Dermis lymphatic vessel endothelial cell (primary cell): ENCODE measurements around the gene GSTM3. TPM values are rescaled to one million over a fixed set of nuclear protein-coding genes. Genes with fewer than 3 reads are reported as not detected.

Source experiments
- total RNA-seq: library from RNA; depleted of rRNA; stranded (reverse); fragments of >200 nt; gene quantifications from 2 replicates; pipeline ENCODE4 v1.2.1, GENCODE V29; 2014

The GSTM3 gene
- total RNA-seq: 41.9 and 88.1 TPM in 2 replicates

DNA sequence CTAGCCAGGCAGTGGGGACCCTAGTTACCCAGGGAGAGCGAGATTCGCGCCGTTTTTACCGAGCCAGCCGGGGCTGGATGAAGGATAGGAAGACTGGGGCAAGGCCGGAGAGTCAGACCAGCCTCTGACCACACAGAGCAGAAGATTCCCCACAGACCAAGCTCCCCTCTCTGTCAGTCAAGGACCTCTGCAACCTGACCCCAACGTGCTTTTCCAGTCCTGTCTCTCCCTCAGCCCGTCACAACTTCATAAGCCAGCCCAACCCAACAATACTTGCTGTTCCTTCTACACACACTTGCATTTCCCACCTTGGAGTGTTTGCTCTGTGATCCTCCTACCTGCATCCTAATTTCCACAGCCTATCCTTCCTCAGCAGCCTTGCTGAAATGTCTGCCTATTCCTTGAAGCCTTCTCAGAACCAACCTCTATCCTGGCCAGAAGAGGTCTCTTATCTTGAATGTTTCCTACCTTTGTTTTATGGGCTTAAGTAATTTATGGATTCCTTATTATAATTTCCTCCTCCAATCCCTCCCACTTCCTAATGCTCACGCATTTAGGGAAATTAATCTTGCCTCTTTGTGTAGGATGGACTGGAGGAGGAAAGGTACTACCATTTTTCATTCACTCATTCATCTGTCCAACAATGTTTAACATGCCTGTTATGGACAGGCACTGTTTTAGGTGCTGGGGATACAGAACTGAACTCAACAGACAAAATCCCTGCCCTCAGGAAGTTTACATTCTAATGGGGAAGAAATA lies at the start of gene GSTM3:
GSTM3 (minus strand) TSS at position 424 of the 759 bp plus-strand sequence. CDS start 751 bp downstream, outside the sequence.

DNA sequence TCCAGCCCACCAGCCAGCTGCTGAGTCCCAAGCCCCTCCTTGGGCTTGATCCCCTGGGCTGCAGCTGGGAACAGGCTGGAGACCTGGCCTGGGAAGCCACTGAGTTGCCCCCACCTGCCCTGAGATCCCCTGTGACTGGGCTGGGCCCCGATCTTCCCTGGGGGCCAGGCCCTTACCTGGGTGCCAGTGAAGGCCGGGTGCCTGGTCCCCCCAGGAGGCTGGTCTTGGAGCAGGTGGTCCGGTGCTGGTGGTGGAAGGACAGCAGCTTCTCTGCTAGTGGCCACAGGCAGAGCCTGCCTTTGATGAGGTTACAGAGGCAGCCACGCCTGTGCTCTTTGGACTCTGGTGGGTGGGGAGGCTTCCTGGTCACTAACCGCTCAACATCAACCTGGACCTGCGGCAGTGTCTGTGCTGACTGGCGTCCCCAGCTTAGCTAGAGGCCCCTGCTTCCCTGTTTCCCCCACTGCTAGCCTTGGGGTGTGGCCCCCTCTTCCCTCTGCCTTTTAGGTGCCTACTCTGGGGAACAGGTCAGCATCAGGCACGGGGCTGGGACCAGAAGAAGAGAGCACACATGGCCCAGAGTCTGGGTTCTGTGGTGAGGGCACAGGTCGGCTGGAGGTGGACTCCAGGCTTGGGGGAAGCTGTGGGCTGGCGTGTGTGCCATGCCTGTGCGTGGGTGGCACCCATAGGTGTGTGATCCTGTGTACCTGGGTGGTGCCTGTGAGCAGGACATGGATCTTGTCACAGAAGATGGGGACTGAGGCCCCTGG lies 23.0 kb upstream of the GSTM3 start, which contains the start of gene EPS8L3:
EPS8L3 (minus strand) TSS at position 278 of the 770 bp plus-strand sequence. CDS start 2,174 bp downstream, outside the sequence.

DNA sequence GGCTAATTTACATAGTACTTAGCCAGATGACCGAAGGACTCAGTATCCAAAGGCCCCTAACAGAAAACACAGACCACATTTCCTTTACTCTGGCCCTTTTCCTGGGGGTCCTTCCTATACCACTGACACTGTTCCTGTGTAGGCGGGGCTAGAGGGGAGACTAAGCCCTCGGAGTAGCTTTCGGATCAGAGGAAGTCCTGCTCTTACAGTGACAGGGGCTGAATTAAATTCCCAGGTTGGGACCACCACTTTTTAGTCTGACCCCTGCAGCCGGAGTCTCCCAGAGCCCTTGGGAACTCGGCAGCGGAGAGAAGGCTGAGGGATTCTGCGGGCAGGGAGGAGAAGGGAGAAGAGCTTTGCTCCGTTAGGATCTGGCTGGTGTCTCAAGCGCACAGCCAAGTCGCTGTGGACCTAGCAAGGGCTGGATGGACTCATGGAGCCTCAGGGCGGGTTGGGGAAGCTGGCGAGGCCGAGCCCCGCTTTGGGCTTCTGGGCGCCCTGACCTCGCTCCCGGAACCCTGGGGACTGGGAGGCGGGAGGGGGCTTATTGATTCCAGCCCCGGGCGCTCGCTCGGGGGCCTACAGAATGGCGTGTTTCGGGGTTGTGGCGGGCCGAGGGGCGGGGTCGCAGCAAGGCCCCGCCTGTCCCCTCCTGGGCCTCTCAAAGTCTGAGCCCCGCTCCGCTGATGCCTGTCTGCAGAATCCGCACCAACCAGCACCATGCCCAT lies 29.1 kb downstream of the GSTM3 start, which contains the start of gene GSTM5:
GSTM5 (plus strand) TSS at position 659 of the 728 bp plus-strand sequence; CDS start at position 721, 62 bp downstream.

DNA sequence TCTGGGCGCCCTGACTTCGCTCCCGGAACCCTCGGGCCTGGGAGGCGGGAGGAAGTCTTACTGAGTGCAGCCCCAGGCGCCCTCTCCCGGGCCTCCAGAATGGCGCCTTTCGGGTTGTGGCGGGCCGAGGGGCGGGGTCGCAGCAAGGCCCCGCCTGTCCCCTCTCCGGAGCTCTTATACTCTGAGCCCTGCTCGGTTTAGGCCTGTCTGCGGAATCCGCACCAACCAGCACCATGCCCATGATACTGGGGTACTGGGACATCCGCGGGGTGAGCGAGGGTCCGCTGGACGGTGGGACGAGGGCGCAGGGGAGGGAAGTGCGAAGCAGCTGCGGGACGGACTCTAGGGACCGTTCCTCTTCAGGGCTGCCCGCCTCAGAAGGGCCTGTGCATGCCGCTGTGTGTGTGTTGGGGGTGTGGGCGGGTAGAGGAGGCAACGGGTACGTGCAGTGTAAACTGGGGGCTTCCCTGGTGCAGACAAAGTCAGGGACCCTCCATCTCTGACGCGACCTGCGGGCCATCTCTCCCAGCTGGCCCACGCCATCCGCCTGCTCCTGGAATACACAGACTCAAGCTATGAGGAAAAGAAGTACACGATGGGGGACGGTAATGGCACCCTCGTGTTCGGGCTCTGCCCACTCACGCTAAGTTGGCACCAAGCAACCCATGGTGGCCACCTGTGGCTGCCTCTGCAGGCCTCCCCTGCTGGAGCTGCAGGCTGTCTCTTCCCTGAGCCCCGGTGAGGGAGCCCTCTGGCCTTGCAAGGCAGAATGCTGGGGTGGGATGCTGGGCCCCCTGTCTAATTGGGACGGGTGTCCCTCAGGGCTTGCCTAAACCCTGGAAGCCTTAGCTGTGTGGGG lies 53.0 kb downstream of the GSTM3 start, which contains the start of gene GSTM1:
GSTM1 (plus strand) TSS at position 177 of the 859 bp plus-strand sequence; CDS start at position 234, 57 bp downstream.

Other genes starting within 250 kb of the GSTM3 start
- 4.7 and 5.5 TPM in 2 replicates for gene CYB561D1, start 246.9 kb downstream of the GSTM3 start, total RNA-seq
- gene AMIGO1, start 231.3 kb downstream of the GSTM3 start, total RNA-seq: 1.2 and 1.7 TPM in 2 replicates
- gene GPR61, start 201.2 kb downstream of the GSTM3 start, total RNA-seq: 0.11 and 0.17 TPM in 2 replicates
- gene GNAI3, start 192.4 kb downstream of the GSTM3 start, total RNA-seq: 11.8 and 13.5 TPM in 2 replicates
- 0.11 and 0.17 TPM in 2 replicates for gene GNAT2, start 121.4 kb downstream of the GSTM3 start, total RNA-seq
- 20.9 and 22.6 TPM in 2 replicates for gene AMPD2, start 121.2 kb downstream of the GSTM3 start, total RNA-seq
- gene GSTM4, start 84.9 kb downstream of the GSTM3 start, total RNA-seq: 0.95 and 1.4 TPM in 2 replicates
- 1.2 and 1.7 TPM in 2 replicates for gene GSTM2, start 73.0 kb downstream of the GSTM3 start, total RNA-seq
- 2.9 TPM in 1 of 2 replicates, not detected in the other for gene GSTM1, start 53.2 kb downstream of the GSTM3 start, total RNA-seq
- 0.11 TPM in 1 of 2 replicates, not detected in the other for gene GSTM5, start 28.8 kb downstream of the GSTM3 start, total RNA-seq
- not detected in 2 replicates for gene EPS8L3, start 22.9 kb upstream of the GSTM3 start, total RNA-seq
- 3.9 and 5.9 TPM in 2 replicates for gene CSF1, start 169.8 kb upstream of the GSTM3 start, total RNA-seq
- 46.9 and 47.6 TPM in 2 replicates for gene AHCYL1, start 243.7 kb upstream of the GSTM3 start, total RNA-seq